ENCODE data around the gene RCHY1.

DNA sequence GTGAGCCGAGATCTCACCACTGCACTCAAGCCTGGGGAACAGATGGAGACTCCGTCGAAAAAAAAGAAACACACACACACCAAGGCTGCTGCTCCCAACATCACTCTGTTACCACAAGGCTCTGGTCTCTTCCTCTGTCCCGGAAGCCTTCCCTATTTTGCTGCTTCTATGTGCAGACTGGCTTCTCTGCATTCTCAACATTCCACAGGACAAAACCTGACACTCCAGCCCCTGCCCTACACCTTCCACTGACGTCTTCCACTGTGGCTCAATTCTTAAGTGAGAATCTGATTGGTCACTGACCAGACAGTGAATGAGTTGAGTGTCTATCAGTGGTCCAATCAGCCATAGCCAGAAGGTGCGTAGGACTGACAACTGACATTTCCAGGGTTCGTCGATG is 47.6 kb upstream of the RCHY1 start:
- TF ChIP-seq, protein P1, sequence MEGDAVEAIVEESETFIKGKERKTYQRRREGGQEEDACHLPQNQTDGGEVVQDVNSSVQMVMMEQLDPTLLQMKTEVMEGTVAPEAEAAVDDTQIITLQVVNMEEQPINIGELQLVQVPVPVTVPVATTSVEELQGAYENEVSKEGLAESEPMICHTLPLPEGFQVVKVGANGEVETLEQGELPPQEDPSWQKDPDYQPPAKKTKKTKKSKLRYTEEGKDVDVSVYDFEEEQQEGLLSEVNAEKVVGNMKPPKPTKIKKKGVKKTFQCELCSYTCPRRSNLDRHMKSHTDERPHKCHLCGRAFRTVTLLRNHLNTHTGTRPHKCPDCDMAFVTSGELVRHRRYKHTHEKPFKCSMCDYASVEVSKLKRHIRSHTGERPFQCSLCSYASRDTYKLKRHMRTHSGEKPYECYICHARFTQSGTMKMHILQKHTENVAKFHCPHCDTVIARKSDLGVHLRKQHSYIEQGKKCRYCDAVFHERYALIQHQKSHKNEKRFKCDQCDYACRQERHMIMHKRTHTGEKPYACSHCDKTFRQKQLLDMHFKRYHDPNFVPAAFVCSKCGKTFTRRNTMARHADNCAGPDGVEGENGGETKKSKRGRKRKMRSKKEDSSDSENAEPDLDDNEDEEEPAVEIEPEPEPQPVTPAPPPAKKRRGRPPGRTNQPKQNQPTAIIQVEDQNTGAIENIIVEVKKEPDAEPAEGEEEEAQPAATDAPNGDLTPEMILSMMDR (IDR thresholded peaks at IDR 0.05) = no peak
- no peak for TF ChIP-seq ZFX (IDR thresholded peaks at IDR 0.05; ENCODE audit: borderline replicate concordance)

All from 22Rv1 (cell line).